ENCODE measurements around the gene SH2D4B.

SH2D4B gene

DNA sequence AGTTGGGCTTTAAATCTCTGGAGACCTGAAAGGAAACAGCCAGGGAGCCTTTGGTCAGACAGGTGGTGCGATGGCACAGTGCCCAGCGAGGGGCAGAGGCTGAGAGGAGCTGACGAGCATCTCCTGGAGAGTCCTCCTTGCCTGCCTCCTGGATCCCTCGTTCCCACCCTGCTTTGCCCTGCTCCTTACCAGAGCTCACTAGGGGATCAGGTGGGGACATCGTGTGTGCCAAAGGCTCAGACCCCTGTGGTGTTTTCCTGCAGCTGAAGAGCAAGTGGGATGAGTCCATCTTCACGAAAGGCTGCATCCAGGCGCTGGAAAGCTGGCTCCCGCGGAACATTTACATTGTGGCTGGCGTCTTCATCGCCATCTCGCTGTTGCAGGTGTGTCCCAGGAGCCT, 21.8 kb upstream of the SH2D4B start:
- no peak for DNase-seq (ENCODE audit: low read depth)
- H3K4me3 ChIP-seq (ENCODE audit: low read length) = no peak overlapping the region
- TF ChIP-seq, protein P1, sequence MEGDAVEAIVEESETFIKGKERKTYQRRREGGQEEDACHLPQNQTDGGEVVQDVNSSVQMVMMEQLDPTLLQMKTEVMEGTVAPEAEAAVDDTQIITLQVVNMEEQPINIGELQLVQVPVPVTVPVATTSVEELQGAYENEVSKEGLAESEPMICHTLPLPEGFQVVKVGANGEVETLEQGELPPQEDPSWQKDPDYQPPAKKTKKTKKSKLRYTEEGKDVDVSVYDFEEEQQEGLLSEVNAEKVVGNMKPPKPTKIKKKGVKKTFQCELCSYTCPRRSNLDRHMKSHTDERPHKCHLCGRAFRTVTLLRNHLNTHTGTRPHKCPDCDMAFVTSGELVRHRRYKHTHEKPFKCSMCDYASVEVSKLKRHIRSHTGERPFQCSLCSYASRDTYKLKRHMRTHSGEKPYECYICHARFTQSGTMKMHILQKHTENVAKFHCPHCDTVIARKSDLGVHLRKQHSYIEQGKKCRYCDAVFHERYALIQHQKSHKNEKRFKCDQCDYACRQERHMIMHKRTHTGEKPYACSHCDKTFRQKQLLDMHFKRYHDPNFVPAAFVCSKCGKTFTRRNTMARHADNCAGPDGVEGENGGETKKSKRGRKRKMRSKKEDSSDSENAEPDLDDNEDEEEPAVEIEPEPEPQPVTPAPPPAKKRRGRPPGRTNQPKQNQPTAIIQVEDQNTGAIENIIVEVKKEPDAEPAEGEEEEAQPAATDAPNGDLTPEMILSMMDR (conservative IDR thresholded peaks at IDR 0.05; ENCODE audit: low read length) = no peak

GRCh38 chr10:80516506-80517075, 21.1 kb upstream of the SH2D4B start:
- no peak for DNase-seq (ENCODE audit: low read depth)
- TF ChIP-seq, protein P1 (conservative IDR thresholded peaks at IDR 0.05; ENCODE audit: low read length) = no peak
- no peak overlapping the region for H3K4me3 ChIP-seq (ENCODE audit: low read length)

GRCh38 chr10:80517416-80518142, 20.1 kb upstream of the SH2D4B start:
- no peak for DNase-seq (ENCODE audit: low read depth)
- TF ChIP-seq, protein P1 (conservative IDR thresholded peaks at IDR 0.05; ENCODE audit: low read length) = no peak
- H3K4me3 ChIP-seq (ENCODE audit: low read length) = no peak overlapping the region

GRCh38 chr10:80518143-80518806, 19.4 kb upstream of the SH2D4B start:
- DNase-seq (ENCODE audit: low read depth) = no peak
- no peak overlapping the region for H3K4me3 ChIP-seq (ENCODE audit: low read length)
- TF ChIP-seq, protein P1 (conservative IDR thresholded peaks at IDR 0.05; ENCODE audit: low read length) = no peak

- no peak overlapping the region for H3K4me3 ChIP-seq (ENCODE audit: low read length)
- no peak for DNase-seq (ENCODE audit: low read depth)
- TF ChIP-seq, protein P1 (conservative IDR thresholded peaks at IDR 0.05; ENCODE audit: low read length) = no peak
These were observed 18.8 kb upstream of the SH2D4B start for GRCh38 chr10:80518807-80519360.

DNA sequence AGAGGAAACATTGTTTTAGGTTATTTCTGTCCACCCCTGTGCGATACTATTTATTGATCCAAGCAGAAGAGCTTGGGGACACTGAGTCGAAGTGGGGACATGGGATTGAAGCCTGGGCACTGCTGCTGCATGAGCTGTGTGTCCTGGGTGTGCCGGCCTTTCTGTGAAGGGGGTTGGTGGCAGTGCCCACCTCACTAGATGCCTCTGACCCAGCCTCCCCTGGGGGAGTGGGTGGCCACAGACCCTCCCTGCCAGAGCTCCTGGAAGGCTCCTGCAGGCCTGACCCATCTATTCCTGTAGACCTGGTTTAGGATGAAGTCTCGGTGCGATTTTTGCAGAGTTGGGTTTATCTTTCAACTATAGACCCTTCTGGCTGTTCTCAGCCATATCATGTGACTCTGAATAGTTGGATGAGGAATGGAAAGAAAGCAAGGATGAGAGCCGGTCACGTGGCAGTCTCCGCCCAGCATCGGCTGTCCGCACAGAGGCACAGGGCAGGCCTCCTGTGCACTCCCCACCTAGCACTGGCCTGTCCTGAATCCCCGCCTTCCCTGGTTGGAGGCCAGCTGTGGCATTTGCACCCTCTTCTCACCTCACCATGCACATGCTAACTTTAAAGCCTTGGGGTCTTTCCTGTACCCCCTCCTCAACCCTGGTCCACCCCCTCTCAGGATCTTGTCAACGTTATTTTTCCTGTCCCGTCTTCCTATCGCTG, 17.6 kb upstream of the SH2D4B start:
- no peak overlapping the region for H3K4me3 ChIP-seq (ENCODE audit: low read length)
- TF ChIP-seq, protein P1 (conservative IDR thresholded peaks at IDR 0.05; ENCODE audit: low read length) = no peak
- DNase-seq (ENCODE audit: low read depth) = no peak

All from AG10803 (cell line).